NOMO-1 (cell line): ENCODE results near the gene VIPR1.
"Not testable (repeated sequence)": the region's sequence is repeated elsewhere in the genome, so short reads cannot be mapped to it uniquely, and the experiment has no call there.

ENCODE experiments used
- DNase-seq, 2 experiments: peaks; one replicate each; lab custom pipeline; 2025; ENCODE audit not compliant: unreplicated experiment in 2 of 2; lab: John Stamatoyannopoulos, UW

Gene VIPR1

DNA sequence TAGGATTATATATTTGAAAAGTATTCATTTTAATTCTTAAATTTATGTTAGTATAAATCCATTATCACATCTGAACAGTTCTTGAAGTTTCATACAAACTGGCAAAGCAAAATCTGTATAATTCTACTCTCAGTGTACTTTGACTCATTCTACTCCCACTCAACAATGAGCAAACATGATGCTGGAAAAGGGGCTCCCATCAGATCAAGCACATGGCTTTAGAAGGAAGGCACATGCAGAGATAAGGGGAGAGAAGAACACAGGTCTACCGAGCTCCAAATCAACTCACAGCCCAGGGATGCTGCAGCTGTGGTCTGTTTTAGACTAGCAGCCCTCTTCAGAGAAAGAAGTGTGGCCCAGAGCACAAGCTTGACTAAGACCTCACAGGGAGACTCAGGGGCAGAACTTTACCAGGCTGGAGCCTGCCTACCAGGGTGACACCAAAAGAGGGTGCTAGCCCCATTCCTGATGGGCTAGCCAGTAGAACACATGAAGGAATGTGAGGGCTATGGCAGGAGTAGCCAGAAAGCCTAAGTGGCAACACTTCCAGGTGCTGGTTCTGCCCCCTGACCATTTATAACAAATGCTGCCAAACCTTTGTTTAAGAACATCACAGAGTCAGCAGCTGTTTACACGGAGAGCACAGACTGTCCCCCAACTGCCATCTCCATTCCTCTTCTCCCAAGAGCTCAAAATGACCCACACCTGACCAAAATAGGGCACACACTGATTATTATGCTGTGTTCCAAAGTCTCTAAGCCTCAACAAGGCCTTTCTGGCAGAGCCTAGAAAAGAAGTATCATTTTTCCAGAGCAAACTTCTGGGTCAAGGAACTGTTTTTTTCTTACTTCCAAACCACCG is 59.8 kb downstream of the VIPR1 start:
- no peak for DNase-seq

- no peak for DNase-seq
These were observed 67.2 kb downstream of the VIPR1 start for GRCh38 chr3:42569593-42570142.

GRCh38 chr3:42572278-42572677 is 69.8 kb downstream of the VIPR1 start:
- DNase-seq, result no peak

DNA sequence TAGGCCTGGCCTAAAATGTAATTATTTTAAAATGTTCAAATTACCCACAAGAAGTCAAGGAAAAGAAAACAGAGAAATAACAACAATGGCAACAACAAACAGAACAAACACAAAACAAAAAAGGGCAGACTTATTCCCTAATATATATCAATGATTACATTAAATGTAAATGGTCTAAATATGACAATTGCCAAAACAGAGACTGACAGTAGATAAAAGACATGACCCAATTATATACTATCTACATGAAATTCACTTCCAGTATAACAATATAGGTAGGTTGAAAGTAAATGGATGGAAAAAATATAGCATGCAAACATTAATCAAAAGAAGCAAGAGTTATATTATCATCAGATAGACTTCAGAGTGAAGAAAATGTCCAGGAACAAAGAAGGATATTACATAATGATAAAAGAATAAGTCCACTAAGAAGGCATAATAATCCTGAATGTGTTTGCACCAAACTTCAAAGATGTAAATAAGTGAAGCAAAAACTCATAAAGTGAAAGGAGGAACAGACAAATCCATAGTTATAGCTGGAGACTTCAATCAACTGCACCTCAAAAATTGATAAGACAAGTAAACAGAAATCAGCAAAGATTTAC is 72.8 kb downstream of the VIPR1 start:
- no peak for DNase-seq

GRCh38 chr3:42578054-42578453 is 75.6 kb downstream of the VIPR1 start:
- no peak for DNase-seq

DNA sequence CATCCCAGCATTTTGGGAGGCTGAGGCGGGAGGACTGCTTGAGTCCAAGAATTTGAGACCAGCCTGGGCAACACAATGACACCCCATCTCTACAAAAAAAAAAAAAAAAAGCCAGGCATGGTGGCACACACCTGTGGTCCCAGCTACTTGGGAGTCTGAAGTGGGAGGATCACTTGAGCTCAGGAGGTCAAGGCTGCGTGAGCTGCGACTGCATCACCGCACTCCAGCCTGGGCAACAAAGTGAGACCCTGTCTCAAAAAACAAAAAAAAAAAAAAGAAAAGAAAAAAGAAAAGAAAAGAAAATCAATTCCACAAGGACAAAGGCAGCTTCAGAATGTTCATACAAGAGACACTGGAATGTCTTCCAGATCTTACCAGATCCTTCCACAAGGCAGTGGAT is 76.9 kb downstream of the VIPR1 start:
- DNase-seq, result not testable (repeated sequence)

- DNase-seq, result no peak
These were observed 78.9 kb downstream of the VIPR1 start for GRCh38 chr3:42581400-42581708.

- peak; percentile 86 to 92 for DNase-seq
These were observed 79.4 kb downstream of the VIPR1 start, which contains the start of gene SEC22C for GRCh38 chr3:42581709-42582473. Gene SEC22C, minus strand, starts transcription at chr3:42581967. Its CDS starts 12,921 bp downstream, at chr3:42569046.

- no peak for DNase-seq
These were observed 80.1 kb downstream of the VIPR1 start for GRCh38 chr3:42582474-42583070.
